Measurements from ENCODE around the gene SUN5. TPM values are rescaled to one million over a fixed set of nuclear protein-coding genes. Genes with fewer than 3 reads are reported as not detected.
A peak's percentile ranks its signal among the peaks of the same experiment; 100 is the strongest.
"Not testable (repeated sequence)": the region's sequence is repeated elsewhere in the genome, so short reads cannot be mapped to it uniquely, and the experiment has no call there.

The SUN5 gene
- total RNA-seq, 2 donors from 2014 or later = not detected

DNA sequence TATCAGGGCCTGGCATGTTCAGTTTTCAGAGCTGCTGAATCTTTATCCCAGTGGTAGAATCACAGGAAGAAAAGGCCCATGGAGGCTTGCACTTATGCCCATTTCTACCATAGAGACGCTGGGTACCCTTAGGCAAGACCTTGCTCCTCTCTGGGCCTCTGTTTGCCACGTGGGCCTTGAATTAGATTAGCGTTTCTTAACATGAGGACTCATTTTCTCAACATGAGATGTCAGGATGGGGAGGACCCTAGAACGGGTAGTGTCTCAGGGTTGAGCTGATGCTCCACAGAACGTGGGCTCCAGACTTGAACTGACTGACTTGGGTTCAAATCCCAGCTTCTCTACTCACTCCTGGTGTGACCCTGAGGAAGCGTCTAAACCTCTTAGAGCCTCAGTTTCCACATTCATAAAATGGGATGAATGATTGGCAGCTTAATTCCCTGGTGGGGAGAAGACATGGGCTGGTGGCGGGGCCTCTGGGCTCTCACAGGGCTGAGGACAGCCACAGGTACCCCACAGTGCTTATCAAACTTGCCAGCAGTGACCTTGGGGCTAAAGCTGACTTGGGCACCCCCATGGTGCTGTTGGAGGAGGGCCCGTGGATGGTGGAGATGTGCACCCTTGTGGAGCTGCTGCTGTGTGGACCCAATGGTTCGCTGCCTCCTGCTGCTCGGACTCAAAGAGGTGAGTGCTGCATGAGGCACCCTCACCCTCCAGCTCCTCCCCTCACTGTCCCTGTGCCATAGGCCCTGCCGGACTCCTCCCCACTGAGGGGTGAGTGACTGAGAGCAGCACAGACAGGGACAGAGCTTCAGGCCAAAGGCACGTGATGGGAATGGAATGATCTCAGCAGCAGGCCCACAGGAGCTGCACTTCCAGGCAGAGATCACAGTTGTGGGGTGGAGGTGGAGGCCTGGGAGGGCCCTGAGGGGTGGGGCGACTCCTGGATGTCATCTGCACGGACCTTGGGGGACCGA, 28.2 kb downstream of the SUN5 start:
- Mint-ChIP-seq H3K4me1 (ENCODE audit: low read depth in 2 of 2) (peaks cover 7 to 12% of the 10 kb centered on the region in 2 donors), H3K27ac (peak overlapping the region in 1 of 2 donors; percentile 50), H3K27me3 (no peaks in the 10 kb centered on the region), H3K9me3 (no peaks in the 10 kb centered on the region), H3K4me3 (no peak overlapping the region), H3K36me3 (no peaks in the 10 kb centered on the region)
- ATAC-seq (no peak), DNase-seq (ENCODE audit: low spot score) (peak; percentile 48)

DNA sequence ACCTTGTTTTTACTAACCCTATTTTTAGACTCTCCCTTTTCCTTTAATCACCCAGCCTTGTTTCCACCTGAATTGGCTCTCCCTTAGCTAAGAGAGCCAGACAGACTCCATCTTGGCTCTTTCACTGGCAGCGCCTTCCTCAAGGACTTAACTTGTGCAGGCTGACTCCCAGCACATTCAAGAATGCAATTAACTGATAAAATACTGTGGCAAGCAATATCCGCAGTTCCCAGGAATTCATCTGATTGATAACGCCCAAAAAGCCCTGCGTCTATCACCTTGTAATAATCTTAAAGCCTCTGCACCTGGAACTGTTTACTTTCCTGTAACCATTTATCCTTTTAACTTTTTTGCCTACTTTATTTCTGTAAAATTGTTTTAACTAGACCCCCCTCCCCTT, 29.1 kb downstream of the SUN5 start:
- peak overlapping the region in 1 of 2 donors; percentile 7 for H3K27ac Mint-ChIP-seq
- H3K4me1 Mint-ChIP-seq (ENCODE audit: low read depth in 2 of 2) = peaks cover 7 to 12% of the 10 kb centered on the region in 2 donors
- H3K27me3 Mint-ChIP-seq; H3K4me3 Mint-ChIP-seq; DNase-seq (ENCODE audit: low spot score); H3K36me3 Mint-ChIP-seq; H3K9me3 Mint-ChIP-seq; ATAC-seq: not testable (repeated sequence)

DNA sequence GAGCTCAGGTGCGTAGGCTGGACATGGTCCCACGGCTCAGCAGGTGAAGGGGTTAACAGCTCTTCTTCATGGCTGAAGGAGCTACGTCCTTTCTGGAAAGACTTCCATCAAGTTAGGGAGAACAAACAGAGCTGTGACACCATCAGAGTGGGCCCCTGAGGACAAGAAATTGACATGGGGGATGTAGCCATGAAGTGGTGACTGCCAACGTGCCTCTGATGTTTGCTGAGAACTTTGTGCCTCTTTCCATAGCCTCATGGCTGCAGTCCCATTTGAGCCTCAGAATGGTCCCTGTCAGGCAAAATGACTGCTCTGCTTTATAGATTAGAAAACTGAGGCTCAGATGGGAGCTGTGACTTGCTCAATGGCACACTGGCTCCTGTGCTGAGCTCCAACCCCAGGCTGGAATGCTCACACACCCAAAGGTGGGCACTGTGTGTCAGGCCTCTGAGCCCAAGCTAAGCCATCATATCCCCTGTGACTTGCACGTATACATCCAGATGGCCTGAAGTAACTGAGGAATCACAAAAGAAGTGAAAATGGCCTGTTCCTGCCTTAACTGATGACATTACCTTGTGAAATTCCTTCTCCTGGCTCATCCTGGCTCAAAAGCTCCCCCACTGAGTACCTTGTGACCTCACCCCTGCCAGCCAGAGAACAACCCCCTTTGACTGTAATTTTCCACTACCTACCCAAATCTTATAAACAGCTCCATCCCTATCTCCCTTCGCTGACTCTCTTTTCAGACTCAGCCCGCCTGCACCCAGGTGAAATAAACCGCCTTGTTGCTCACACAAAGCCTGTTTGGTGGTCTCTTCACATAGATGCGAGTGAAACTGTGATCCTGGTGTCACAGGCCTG, 29.8 kb downstream of the SUN5 start:
- not testable (repeated sequence) for H3K27me3 Mint-ChIP-seq, H3K9me3 Mint-ChIP-seq, ATAC-seq, H3K36me3 Mint-ChIP-seq, H3K4me3 Mint-ChIP-seq
- Mint-ChIP-seq H3K4me1 (ENCODE audit: low read depth in 2 of 2) (peaks cover 7 to 15% of the 10 kb centered on the region in 2 donors), H3K27ac (peak overlapping the region in 1 of 2 donors; percentile 7)
- DNase-seq (ENCODE audit: low spot score) = peak; percentile 31

DNA sequence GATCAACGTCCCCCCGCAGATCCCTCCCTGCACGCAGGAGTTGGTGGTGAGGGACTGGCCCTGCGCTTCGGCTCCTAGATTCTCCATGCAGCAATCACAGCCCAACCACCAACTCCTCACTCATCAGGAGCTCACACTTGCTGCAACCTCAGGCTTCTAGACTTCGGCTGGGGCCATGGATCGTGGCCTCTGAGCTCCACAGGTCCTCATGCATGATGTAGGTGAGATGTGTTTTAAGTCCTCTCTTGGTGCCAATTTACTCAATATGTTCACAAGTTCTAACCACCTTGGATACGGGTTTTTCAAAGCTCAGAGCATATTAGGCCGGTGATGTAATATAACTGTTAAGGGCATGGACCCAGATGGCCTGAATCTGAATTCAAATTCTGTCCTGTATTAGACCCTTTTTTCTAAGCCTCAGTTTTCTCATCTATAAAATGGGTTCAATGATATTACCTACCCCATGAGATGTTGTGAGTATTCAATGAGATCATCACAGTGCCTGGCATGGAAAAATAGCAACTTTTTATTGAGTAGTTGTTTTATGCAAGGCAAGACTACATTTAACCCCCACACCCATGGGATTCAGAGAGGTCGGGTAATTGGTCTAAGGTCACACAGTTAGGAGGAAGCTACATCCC, 31.0 kb downstream of the SUN5 start:
- Mint-ChIP-seq H3K4me3 (no peak overlapping the region), H3K9me3 (no peaks in the 10 kb centered on the region), H3K4me1 (ENCODE audit: low read depth in 2 of 2) (peaks cover 7 to 18% of the 10 kb centered on the region in 2 donors), H3K36me3 (no peaks in the 10 kb centered on the region), H3K27me3 (no peaks in the 10 kb centered on the region), H3K27ac (no peak overlapping the region)
- ATAC-seq (peak; percentile 36 to 40), DNase-seq (ENCODE audit: low spot score) (peak; percentile 54)

DNA sequence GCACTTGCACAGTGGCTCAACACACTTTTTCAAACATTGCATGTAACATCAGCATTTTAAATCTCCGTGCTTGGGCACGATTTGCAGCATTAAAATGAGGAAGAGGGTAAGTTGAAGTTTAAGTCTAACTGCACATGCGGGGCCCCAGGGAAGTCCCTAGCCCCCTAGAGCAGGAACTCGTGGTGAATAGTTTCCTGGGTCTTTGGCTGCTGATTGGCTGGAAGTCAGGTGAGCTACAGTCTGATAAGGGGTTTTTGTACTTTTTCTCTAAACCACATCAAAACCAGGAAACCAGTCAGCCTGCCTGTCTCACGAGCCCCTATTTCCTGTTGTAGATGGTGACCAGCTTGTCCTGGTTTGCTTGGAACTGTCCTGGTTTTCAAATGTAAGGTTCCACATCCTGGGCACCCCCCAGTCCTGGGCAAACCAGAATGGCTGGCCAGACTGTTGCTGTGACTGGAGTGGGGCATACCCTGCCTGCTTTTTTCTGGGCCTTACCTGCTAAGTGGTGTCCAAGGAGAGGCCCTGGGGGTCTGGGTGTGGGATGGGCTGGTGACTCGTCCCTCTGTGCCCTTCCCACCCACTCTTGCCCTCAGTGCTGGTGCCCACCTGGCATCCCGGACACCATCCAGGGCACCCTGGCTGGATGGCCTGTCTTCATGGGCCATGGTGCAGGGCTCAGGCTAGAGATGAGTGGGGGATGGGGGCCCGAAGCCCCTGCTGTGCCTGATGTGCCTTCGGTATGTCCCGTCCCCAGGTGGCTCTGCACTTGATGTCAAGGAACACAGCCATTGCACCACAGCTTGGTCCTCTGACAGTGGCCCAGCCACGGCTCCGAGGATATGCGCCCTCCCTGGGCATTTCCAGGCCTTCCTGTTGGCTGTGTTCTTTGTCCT, 31.8 kb downstream of the SUN5 start:
- DNase-seq (ENCODE audit: low spot score) (peak; percentile 77), ATAC-seq (peak; percentile 86 to 89)
- Mint-ChIP-seq H3K4me3 (no peak overlapping the region), H3K4me1 (ENCODE audit: low read depth in 2 of 2) (peaks cover 12 to 22% of the 10 kb centered on the region in 2 donors), H3K36me3 (no peaks in the 10 kb centered on the region), H3K27me3 (no peaks in the 10 kb centered on the region), H3K27ac (no peak overlapping the region), H3K9me3 (no peaks in the 10 kb centered on the region)

DNA sequence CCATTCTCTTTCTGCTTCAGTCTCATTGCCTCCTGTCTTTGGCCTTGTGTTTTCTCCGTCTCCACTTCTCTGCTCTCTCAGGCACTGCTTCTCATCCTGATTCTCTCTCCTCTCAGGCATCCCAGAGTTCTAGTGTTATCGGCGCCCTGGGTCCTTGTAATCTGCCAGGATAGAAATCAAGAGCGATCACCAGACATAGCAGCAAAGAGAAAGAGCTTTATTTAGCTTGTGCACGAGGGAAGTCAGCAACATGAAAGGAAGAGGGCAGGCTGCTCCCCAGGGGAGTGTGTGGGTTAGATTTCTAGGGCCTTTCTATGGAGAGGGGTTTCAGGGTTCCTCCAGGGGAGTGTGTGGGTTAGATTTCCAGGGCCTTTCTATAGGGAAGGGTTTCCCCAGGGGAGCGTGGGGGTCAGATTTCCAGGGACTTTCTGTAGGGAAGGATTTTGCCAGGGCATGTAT, 32.5 kb downstream of the SUN5 start:
- H3K36me3 Mint-ChIP-seq = no peaks in the 10 kb centered on the region
- no peak overlapping the region for H3K4me3 Mint-ChIP-seq
- DNase-seq (ENCODE audit: low spot score) (no peak), ATAC-seq (peak; percentile 22 to 33)
- H3K27ac Mint-ChIP-seq = no peak overlapping the region
- peaks cover 19 to 28% of the 10 kb centered on the region in 2 donors for H3K4me1 Mint-ChIP-seq (ENCODE audit: low read depth in 2 of 2)
- no peaks in the 10 kb centered on the region for H3K27me3 Mint-ChIP-seq
- H3K9me3 Mint-ChIP-seq = no peaks in the 10 kb centered on the region

DNA sequence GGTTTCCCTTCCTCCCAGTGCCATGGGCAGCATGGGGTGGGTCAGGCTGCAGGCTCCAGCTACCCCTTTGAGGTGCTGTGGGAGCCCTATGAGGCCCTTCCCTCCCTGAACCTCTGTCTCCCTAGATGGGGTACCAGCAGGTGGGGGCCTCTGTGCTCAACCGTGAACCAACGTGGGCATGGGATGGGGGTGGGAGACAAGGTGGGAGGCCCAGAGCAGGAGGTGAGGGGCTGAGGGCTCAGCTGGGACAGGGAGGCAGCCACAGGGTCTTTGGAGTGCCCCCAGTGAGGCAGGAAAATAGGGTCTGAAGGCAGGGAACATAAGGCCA, 33.3 kb downstream of the SUN5 start:
- Mint-ChIP-seq H3K27me3 (no peaks in the 10 kb centered on the region), H3K9me3 (no peaks in the 10 kb centered on the region), H3K4me3 (no peak overlapping the region), H3K27ac (no peak overlapping the region), H3K4me1 (ENCODE audit: low read depth in 2 of 2) (peaks cover 22 to 28% of the 10 kb centered on the region in 2 donors), H3K36me3 (no peaks in the 10 kb centered on the region)
- no peak for ATAC-seq
- peak; percentile 25 for DNase-seq (ENCODE audit: low spot score)

DNA sequence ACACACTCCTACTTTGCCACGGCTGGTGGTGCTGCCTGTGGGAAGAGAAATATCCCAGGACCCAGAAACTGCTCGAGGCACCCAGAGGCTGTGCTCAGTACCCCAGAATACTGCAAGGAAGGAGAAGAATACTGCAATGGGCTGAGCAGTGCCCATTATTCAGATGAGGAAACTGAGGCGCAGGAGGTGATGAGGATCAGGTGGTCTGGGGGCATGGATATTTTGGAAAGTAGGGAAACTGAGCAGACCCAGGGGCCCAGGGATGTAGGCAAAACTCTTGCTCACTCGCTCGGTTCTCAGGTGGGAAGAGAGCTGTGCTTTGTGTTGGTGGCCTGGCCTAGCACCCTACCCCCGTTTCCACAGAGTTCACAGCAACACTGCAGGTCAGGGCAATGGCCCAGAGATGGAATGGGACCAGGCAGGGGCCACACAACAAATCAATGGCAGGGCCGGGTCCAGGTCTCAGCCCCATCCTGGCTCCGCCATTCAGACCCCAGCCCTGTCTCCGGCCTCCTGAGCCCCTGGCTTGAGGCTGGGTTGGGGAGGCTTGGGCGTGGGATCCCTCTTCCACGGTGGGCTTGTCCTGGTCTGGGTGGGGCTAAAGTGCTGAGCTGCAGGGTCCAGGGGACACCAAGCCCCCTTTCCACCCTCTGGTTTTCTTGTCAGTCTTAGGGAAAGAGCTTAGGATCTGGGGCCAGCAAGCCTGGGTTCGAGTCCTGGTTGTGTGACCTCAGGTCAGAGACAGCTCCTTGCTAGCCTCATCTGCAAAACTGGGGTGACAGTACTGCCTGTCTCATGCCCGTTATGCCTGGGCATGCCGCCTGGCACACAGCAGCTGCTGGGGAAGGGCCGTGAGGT, 33.9 kb downstream of the SUN5 start:
- no peak for ATAC-seq
- H3K36me3 Mint-ChIP-seq = no peaks in the 10 kb centered on the region
- peak overlapping the region; percentile 20 for H3K4me3 Mint-ChIP-seq
- H3K9me3 Mint-ChIP-seq = no peaks in the 10 kb centered on the region
- peaks cover 22 to 29% of the 10 kb centered on the region in 2 donors for H3K4me1 Mint-ChIP-seq (ENCODE audit: low read depth in 2 of 2)
- no peaks in the 10 kb centered on the region for H3K27me3 Mint-ChIP-seq
- peak overlapping the region in 1 of 2 donors; percentile 43 for H3K27ac Mint-ChIP-seq
- peak; percentile 51 for DNase-seq (ENCODE audit: low spot score)

DNA sequence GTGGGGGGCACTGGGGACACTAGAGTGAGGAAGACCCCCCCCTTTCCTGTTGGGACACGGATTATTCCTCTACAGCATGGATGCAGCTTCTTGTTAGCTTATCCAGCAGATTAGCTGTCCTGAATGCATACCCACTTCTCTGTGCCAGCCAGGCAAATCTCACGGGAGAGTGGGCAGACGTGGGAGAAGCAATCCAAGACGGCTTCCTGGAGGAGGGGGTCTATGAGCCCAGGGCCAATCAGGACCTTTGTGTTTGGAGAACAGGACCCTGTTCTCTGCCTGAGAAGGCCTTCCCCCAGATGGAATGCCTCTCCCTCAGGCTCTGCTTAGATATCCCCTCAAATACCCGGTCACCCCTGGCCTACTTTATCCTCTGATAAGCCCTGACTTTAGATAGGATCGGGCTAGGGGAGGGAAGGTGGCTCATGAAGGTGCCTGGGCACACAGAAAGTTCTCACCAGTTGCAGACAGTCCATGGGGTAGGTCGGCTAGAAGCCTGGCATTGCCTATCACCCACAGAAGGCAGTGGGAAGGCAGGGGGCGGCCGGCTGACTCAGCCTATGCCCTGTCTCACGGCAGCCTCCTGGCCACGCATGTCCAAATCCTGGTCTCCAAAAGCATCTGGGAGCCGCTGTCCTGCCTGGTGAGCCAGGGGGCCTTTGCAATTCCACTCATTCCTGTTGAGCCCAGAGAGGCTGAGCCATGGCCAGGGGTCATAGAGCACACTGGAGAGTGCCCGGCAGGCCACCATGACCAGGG, 34.7 kb downstream of the SUN5 start:
- DNase-seq (ENCODE audit: low spot score) (peak; percentile 49), ATAC-seq (no peak)
- no peaks in the 10 kb centered on the region for H3K27me3 Mint-ChIP-seq
- peak overlapping the region; percentile 20 for H3K4me3 Mint-ChIP-seq
- no peaks in the 10 kb centered on the region for H3K36me3 Mint-ChIP-seq
- peaks cover 15 to 26% of the 10 kb centered on the region in 2 donors for H3K4me1 Mint-ChIP-seq (ENCODE audit: low read depth in 2 of 2)
- H3K27ac Mint-ChIP-seq = peak overlapping the region in 1 of 2 donors; percentile 43
- H3K9me3 Mint-ChIP-seq = no peaks in the 10 kb centered on the region

DNA sequence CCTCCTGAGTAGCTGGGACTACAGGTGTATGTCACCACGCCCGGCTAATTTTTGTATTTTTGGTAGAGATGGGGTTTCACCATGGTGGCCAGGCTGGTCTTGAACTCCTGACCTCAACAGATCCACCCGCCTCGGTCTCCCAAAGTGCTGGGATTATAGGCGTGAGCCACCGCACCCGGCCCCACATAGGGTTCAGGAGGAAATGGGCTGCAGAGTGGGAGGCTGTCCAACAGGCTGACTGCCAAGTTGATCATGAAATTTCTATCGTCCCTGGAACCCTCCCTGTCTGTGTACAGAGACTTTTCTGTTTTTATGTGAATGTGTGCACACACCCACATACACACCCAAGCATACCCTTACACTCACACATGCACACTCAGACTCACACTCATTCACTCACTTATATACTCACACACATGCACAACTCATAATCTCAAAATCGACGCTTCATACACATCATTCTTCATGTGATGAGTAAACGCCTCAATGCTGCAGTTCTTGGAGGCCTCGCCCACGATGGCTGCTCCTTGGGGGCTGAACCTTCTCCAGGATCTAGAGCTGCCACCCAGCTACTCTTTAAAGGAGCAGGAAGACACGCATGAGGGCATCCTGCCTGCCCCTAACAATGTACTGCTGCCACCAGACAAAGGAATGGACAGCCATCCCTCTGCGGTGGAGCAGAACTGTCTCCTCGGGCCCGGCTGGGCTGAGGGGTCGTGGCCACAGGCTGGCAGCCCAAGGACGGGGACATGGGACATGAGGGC, 35.6 kb downstream of the SUN5 start:
- DNase-seq (ENCODE audit: low spot score) = no peak
- Mint-ChIP-seq H3K27ac (no peak overlapping the region), H3K9me3 (no peaks in the 10 kb centered on the region), H3K4me3 (no peak overlapping the region), H3K4me1 (ENCODE audit: low read depth in 2 of 2) (peaks cover 20 to 26% of the 10 kb centered on the region in 2 donors), H3K27me3 (no peaks in the 10 kb centered on the region), H3K36me3 (no peaks in the 10 kb centered on the region)
- no peak for ATAC-seq

DNA sequence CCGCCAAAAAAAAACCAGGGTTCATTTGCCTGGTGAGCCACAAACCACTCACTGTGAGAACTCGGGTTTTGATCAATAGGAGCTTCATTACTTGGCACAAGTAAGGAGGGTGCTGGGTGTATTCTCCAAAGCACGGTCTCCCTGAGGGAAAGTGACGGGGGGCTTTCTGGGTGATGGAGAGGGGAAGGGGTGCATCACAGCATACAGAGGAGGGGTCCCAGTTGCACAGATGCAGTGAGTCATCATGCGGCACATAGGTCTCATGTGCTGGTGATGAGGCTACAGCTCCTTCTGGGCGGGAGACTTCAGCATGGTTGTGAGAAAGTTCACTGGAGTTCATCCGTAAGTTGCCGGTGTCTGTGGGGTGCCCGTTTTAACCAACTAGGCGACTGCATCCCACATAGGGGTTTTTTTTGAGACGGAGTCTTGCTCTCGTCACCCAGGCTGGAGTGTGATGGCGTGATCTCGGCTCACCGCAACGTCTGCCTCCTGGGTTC, 36.2 kb downstream of the SUN5 start:
- Mint-ChIP-seq H3K4me1 (ENCODE audit: low read depth in 2 of 2) (peaks cover 20 to 26% of the 10 kb centered on the region in 2 donors), H3K27me3 (no peaks in the 10 kb centered on the region), H3K36me3 (no peaks in the 10 kb centered on the region), H3K27ac (peak overlapping the region in 1 of 2 donors; percentile 45), H3K9me3 (no peaks in the 10 kb centered on the region), H3K4me3 (no peak overlapping the region)
- peak; percentile 42 for DNase-seq (ENCODE audit: low spot score)
- no peak for ATAC-seq
